ENCODE measurements around the gene PKP3. TPM values are rescaled to one million over a fixed set of nuclear protein-coding genes. Genes with fewer than 3 reads are reported as not detected.

Gene PKP3
- polyA plus RNA-seq, 1 donor (not counting 4 experiments of a cell fraction or from before 2014, with no cell fraction given), result 125 TPM

DNA sequence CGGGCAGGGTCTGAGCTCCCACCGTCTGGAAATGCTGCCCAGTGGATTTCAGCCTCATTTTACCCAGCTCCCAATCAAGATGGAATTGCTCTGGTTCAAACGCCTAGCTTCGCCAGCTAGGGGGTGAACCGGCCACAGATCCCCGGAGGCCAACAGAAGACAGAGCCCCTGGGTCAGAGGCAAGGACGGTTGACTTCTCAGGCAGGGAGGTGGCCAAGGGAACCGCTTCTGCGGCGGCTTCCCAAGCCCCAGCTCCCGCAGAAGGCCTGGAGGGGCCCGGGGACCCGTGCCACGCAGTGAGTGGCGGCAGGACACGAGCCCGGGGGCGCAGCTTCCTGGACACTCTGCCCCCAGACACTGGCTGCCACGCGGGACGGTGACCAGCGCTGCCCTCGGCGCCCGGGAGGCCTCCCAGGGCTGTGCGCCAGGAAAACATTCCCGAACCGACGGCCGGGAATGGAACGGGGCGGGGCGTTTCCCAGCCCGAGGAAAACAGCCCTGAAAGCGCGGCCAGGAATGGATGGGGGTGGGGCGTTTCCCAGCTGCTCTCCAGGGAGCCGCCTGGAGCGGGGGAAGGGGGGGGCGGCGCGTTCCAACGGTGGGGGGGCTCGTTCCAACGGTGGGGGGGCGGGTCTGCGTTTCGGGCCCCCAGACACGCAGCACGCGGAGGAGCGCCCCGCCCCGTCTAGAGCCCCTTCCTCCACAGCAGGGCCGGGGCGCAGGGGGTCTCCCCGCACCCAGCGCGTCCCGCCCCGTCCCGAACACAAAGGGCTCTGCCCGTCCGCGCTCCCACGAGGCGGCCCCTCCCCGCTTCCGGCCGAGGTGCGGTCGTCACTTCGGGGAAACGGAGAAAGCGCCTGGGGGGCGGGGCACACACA lies 38.2 kb upstream of the PKP3 start:
- DNase-seq (ENCODE audit: low read depth, low spot score) (peak; percentile 41), FAIRE-seq (no peak)
- Histone ChIP-seq H3K9ac (ENCODE audit: control insufficient read depth, extremely low read depth, insufficient read depth, low read length) (peak overlapping the region; percentile 80), H3K4me2 (ENCODE audit: control insufficient read depth, extremely low read depth, insufficient read depth, low read depth, low read length) (peak overlapping the region; percentile 71), H3K36me3 (ENCODE audit: control insufficient read depth in 2 of 2, extremely low read depth in 1 of 2, insufficient read depth in 2 of 2, low read length in 2 of 2) (no peaks in the 10 kb centered on the region), H3K4me1 (ENCODE audit: control insufficient read depth, extremely low read depth, insufficient read depth, low read length) (peaks cover 22% of the 10 kb centered on the region), H3K79me2 (ENCODE audit: control insufficient read depth, insufficient read depth, low read length) (no peaks in the 10 kb centered on the region), H3K27me3 (ENCODE audit: control insufficient read depth, extremely low read depth, insufficient read depth, low read length) (peaks cover under 1% of the 10 kb centered on the region), H3K9me3 (ENCODE audit: control insufficient read depth, low read depth, low read length) (no peaks in the 10 kb centered on the region), H3K9me1 (ENCODE audit: control insufficient read depth, extremely low read depth, insufficient read depth, low read length) (no peaks in the 10 kb centered on the region), H2AFZ (ENCODE audit: control insufficient read depth, low read length) (peak overlapping the region; percentile 68), H3K27ac (ENCODE audit: control insufficient read depth, insufficient read depth, low read length) (peak overlapping the region; percentile 88), H3K4me3 (ENCODE audit: control insufficient read depth in 2 of 3, extremely low read depth in 1 of 3, insufficient read depth in 2 of 3, low read depth in 1 of 3, low read length in 3 of 3) (peak overlapping the region; percentile 25 to 43 (median 38)), H4K20me1 (ENCODE audit: control insufficient read depth, extremely low read depth, insufficient read depth, low read length) (no peaks in the 10 kb centered on the region)
- dilution Hi-C loops (cut with MboI; ENCODE audit: extremely low pct_ligation_motif_present, low sequenced_read_pairs), result no loop called here
- TF ChIP-seq EZH2 (IDR thresholded peaks at IDR 0.05; ENCODE audit: low read length), result no peak
- no peak for TF ChIP-seq CTCF (optimal IDR thresholded peaks at IDR 0.05 in 1 of 3, IDR thresholded peaks at IDR 0.05 in 1 of 3, conservative IDR thresholded peaks at IDR 0.05 in 1 of 3; ENCODE audit: extremely low read depth in 1 of 3, insufficient read depth in 2 of 3, low read length in 3 of 3)

- H4K20me1 ChIP-seq (ENCODE audit: control insufficient read depth, extremely low read depth, insufficient read depth, low read length), result no peaks in the 10 kb centered on the region
- H3K27me3 ChIP-seq (ENCODE audit: control insufficient read depth, extremely low read depth, insufficient read depth, low read length), result peaks cover 3% of the 10 kb centered on the region
- no peak for FAIRE-seq
- no peaks in the 10 kb centered on the region for H3K36me3 ChIP-seq (ENCODE audit: control insufficient read depth in 2 of 2, extremely low read depth in 1 of 2, insufficient read depth in 2 of 2, low read length in 2 of 2)
- no peak overlapping the region for H3K4me3 ChIP-seq (ENCODE audit: control insufficient read depth in 2 of 3, extremely low read depth in 1 of 3, insufficient read depth in 2 of 3, low read depth in 1 of 3, low read length in 3 of 3)
- H3K9ac ChIP-seq (ENCODE audit: control insufficient read depth, extremely low read depth, insufficient read depth, low read length), result no peak overlapping the region
- no peak overlapping the region for H2AFZ ChIP-seq (ENCODE audit: control insufficient read depth, low read length)
- no peaks in the 10 kb centered on the region for H3K79me2 ChIP-seq (ENCODE audit: control insufficient read depth, insufficient read depth, low read length)
- TF ChIP-seq EZH2 (IDR thresholded peaks at IDR 0.05; ENCODE audit: low read length) (no peak), CTCF (optimal IDR thresholded peaks at IDR 0.05 in 1 of 3, IDR thresholded peaks at IDR 0.05 in 1 of 3, conservative IDR thresholded peaks at IDR 0.05 in 1 of 3; ENCODE audit: extremely low read depth in 1 of 3, insufficient read depth in 2 of 3, low read length in 3 of 3) (no peak)
- H3K27ac ChIP-seq (ENCODE audit: control insufficient read depth, insufficient read depth, low read length), result no peak overlapping the region
- H3K4me2 ChIP-seq (ENCODE audit: control insufficient read depth, extremely low read depth, insufficient read depth, low read depth, low read length), result no peak overlapping the region
- dilution Hi-C loops (cut with MboI; ENCODE audit: extremely low pct_ligation_motif_present, low sequenced_read_pairs), result no loop called here
- peaks cover 4% of the 10 kb centered on the region for H3K9me3 ChIP-seq (ENCODE audit: control insufficient read depth, low read depth, low read length)
- DNase-seq (ENCODE audit: low read depth, low spot score), result no peak
- no peaks in the 10 kb centered on the region for H3K9me1 ChIP-seq (ENCODE audit: control insufficient read depth, extremely low read depth, insufficient read depth, low read length)
- H3K4me1 ChIP-seq (ENCODE audit: control insufficient read depth, extremely low read depth, insufficient read depth, low read length), result peaks cover 16% of the 10 kb centered on the region
Measured at GRCh38 chr11:356610-357009, 37.4 kb upstream of the PKP3 start.
